Amygdala (tissue), 56 donors: ENCODE results near the gene CHST14.

Experiments used
- DNase-seq, 56 donors: peaks; one replicate each; lab custom pipeline; 2025; lab: John Stamatoyannopoulos, UW

Gene CHST14

DNA sequence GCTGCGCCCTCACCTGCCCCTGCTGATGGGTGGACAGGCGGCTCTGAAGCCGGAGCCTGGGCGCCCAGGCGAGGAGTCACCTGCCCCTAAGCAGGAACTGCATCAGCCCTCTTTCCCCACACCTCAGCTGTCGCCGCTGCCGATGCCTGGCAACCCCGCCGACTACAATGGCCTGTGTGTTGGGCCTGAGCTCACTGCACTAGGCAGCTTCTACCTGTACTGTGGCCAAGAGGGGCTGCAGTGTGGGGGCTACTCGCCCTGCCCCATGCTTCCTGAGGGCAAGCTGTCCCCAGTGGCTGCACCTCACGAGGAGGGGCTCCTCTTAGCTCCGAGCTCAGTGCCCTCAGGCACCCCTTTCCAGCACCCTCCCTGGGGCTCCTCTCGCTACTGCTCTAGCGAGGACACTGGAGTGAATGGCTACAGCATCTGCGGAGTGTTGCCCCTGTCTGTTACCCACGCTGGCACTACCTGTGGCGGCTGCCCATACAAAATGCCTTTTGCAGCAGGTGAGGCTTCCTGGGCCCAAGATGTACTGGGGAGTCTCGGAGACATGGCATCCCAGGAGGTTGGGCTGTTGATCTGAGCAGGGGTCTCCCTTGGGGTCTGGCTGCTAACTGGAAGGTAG, 11.3 kb upstream of the CHST14 start:
- DNase-seq = no peak

DNA sequence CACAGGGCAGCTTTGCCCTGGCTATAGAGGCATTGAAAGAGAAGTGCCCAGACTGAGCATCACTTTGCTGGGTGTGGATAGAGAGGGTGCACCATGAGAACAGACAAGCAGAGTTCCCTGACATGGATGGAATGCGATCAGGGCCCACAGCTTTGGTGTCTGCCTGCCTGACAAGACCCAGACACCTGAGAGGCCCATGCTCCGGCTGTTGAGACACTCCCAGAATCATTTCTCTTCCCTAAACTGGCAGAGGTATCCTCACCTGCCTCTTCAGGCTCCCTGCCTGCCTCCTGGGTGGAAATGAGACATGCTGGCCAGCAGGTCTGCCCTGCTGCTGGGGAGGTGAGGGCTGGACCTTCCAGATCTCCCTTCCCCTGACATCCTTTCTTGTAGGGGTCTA, 10.4 kb upstream of the CHST14 start:
- no peak for DNase-seq

DNA sequence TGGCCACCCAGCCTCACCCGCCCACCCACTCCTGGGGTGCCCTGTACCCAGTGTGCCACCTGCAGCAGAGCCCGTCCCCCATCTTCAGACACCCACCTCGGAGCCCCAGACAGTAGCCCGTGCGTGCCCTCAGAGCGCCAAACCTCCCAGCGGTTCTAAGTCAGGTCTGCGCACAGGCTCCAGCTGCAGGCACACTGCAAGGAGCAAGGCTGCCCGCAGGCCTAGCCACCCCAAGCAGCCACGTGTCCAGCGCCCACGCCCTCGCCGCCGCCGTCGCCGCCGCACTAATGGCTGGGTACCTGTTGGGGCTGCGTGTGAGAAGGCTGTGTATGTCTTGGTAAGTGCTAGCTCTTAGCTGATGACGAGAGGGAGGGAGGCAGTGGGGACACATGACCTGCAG, 8.8 kb upstream of the CHST14 start:
- no peak for DNase-seq

DNA sequence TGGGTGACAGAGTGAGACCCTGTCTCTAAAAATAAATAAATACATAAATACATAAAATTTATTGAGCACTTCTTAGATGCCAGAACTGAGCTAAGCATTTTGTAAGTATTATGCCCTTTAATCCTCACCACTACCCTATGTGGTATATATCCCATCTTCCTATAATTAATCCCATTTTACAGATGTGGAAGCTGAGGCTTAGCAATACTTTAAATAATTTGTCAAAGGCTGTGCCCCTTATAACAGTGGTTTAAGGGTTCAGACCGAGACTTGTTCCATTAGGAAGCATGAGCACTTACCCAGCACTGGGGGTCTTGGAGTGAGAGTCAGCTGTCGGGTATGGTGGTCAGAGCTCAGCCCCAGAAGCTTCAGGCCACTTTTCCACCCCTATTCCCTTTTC, 7.5 kb upstream of the CHST14 start:
- no peak for DNase-seq

DNA sequence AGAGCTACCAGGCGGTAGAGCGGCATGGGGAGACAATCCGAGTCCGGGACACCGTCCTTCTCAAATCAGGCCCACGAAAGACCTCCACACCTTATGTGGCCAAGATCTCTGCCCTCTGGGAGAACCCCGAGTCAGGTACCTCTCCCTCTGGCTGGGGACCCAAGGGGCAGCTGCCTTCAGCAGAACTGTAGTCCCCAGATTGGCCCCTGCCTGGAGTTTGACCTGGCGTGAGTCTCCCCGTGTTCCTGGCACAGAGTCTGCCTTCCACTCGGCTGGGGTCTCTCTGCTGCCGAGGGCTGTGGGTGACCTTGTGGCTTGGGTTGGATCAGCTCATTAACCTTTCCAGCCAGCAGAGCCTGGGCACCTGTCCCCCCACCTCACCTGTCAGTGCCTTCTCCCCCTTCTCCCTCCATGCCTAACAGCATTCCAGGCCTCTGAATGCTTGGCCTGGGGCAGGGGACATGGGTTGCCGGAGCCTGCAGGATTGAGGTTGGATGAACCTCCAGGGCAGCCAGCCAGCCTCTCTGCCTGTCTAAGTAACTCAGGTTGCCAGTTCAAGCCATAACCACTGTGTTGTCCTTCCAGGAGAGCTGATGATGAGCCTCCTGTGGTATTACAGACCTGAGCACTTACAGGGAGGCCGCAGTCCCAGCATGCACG, 6.8 kb upstream of the CHST14 start:
- DNase-seq = no peak

DNA sequence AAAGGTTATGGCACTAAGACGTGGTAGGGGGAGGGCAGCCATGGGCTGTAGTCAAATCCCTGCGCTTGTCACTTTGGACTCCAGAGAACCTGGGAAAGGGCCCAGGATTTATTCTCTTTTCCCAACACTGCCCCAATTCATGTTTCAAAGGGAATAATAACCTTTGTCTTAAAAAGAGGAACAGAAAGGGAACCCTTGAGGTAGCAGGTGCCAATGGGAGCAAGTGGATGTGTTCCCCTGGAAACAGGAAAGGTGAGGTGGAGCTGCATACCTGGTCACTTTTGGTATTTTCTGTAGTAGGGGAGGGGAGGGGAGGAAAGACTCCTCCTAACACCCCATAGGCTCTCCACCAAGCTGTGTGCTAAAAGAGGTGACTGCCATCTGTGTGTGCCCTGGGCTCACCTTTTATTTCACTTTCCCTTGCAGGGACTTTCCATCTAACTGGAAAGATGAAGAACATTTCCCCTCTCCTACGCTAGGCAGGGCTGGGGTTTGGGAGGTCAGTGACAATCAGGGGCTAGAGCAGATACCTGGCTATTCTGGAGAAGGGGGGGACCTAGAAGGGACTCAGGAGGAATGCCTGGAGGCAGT, 6.1 kb upstream of the CHST14 start:
- DNase-seq = no peak

DNA sequence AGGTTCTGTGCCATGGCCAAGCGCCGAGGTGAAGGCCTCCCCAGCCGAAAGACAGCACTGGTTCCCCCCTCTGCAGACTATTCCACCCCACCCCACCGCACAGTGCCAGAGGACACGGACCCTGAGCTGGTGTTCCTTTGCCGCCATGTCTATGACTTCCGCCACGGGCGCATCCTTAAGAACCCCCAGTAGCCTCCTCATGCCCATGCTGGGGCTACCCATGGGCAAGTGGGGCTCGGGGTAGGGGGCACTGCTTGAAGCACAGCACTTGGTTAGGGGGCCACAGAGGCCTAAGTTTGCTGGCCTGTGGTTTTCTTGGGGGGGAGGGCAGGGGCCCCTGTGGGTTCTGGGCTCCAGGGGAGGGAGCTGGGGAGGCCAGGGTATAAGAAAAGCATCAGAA, 4.8 kb upstream of the CHST14 start:
- no peak for DNase-seq

DNA sequence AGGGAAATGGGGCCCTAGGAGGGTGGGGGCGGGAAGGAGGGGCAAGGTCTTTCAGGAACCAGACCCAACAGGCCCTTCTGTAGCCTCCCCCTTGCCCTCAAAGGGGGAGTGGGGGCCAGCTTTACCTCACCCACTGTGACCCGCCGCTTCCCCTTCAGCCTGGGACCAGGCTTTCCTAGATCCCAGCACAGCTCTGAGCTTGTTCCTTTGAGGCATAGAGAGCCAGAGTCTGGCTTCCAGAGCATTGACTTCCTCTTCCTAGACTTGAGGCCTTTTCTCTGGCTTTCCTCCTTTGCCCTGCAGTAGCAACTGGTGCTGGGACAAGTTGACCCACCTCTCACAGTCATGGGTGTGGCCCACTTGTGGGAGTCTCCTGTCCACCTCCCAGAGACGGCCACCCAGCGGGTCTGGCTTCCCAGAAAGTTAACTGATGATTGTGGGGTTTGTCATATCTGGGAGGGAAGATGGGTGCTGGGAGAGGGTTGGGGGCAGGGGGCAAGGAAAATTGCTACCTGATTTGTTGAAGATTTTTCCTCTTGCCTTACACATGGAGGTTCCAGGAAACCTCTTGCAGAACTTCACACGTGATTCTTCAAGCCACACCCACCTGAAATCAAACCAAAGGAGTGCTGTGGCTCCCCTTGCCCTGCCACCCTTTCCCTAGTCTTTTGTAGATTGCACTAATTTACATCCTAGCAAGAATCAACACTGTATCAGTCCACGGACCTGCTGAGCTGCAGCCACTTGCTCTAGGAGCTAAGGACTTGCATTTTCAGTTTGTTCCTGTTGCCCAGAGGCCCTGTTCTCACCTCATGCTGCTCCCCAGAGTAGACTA, 4.1 kb upstream of the CHST14 start:
- no peak for DNase-seq

DNA sequence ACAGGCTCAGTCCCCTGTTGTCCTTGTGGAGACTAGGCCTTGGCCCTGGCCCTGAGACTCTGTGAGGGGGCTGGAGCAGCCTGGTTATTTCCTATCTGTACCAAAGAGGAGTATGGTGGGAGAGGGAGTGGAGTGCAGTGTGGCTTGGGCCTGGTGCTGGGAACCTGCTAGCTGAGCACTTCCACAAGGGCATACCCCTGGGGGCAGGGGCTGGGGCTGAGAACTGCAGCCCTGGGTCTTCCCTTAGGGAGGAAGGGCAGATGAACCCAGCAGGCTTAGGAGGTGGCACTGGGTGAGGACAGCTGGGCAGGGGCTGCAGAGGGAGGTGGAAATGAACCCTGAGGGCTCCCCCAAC, 3.5 kb upstream of the CHST14 start:
- DNase-seq = no peak

DNA sequence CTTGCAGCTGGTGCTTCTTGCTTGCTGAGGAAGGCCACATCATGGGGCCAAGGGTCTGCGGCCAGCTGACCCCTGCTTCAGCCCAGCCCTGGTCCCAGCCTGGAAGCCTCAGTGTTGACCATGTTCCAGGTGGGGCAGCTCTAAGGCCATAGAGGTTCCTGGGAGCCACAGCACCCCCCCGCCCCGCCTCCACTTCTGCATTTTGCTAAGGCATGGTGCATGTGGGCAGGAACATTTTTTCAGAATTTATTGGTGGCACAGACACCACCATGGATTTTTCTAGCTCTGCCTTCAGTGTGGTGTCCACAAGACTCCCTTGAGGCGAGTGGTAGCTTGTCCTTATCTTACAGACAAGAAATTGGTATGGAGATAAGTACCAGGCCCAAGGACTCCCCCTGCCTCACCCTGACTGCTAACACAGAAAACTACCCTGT, 1.9 kb upstream of the CHST14 start:
- no peak for DNase-seq

DNA sequence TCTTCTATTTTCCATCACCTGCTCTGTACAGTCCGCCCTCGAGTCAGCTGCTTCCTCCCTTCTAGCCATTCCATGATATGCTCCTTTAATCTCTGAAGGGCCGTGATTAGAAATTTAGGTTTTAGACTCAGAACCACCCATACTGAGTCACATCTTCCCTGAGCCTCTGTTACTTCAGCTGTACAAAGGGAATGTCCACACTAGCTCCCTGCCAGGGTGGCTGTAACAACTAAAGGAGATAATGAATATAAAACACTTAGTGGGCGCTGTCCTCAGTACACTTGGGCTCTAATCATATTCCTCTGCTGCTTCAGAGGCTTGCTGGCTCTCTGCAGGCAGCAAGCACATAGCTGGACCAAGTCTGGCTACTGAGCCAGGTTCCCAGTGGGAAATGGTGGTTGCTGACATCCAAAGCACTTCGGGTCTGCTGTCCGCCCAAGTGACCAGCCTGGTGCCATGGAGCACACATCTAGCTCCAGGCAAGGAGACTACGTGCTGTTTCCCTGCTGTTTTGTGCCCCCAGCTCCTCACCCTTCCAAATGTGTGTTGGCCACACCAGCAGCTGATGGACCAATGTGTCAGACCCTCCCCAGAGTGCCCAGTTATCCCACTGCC, 901 bp upstream of the CHST14 start:
- no peak for DNase-seq

DNA sequence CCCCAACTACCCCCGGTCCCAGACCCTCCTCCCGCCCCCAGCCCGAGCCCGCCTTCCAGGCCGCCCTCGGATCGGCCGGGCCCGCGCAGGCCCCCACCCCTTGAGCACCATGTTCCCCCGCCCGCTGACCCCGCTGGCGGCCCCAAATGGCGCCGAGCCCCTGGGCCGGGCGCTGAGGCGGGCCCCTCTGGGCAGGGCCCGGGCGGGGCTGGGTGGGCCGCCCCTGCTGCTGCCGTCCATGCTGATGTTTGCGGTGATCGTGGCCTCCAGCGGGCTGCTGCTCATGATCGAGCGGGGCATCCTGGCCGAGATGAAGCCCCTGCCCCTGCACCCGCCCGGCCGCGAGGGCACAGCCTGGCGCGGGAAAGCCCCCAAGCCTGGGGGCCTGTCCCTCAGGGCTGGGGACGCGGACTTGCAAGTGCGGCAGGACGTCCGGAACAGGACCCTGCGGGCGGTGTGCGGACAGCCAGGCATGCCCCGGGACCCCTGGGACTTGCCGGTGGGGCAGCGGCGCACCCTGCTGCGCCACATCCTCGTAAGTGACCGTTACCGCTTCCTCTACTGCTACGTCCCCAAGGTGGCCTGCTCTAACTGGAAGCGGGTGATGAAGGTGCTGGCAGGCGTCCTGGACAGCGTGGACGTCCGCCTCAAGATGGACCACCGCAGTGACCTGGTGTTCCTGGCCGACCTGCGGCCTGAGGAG, 472 bp downstream of the CHST14 start:
- DNase-seq = peak in 10 of 56 donors; percentile 17 to 61 (median 51)

DNA sequence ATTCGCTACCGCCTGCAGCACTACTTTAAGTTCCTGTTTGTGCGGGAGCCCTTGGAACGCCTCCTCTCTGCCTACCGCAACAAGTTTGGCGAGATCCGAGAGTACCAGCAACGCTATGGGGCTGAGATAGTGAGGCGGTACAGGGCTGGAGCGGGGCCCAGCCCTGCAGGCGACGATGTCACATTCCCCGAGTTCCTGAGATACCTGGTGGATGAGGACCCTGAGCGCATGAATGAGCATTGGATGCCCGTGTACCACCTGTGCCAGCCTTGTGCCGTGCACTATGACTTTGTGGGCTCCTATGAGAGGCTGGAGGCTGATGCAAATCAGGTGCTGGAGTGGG, 995 bp downstream of the CHST14 start:
- no peak for DNase-seq

DNA sequence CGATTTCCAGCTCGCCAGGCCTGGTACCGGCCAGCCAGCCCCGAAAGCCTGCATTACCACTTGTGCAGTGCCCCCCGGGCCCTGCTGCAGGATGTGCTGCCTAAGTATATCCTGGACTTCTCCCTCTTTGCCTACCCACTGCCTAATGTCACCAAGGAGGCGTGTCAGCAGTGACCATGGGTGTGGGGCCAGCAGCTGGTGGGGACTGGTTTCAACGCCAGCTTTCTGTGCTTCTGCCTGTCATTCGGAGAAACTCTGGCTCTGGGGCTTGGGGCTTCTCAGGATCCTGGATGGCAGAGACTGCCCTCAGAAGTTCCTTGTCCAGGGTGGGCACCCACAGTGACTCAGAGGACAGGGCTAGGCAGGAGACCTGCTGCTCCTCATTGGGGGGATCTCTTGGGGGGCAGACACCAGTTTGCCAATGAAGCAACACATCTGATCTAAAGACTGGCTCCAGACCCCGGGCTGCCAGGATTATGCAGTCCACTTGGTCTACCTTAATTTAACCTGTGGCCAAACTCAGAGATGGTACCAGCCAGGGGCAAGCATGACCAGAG, 1.5 kb downstream of the CHST14 start:
- DNase-seq = no peak

DNA sequence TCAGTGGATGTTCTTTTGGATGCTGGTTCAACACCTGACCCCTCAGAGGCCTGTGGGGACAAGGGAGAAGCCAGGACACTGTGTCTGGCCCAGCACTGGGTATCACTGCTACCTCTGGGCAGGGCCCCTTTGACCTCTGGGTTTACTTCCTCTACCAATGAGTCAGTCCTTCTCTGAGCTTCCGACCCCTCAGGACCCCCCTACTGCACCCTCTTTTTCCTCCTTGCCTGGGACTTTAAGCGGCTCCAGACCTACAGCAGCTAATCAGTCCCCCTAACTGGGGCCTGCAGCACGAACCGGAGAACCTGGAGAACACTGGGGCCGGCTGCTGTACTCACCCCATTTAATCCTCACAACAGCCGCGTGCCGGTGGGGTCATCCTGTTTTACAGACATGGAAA, 3.8 kb downstream of the CHST14 start:
- DNase-seq = no peak

DNA sequence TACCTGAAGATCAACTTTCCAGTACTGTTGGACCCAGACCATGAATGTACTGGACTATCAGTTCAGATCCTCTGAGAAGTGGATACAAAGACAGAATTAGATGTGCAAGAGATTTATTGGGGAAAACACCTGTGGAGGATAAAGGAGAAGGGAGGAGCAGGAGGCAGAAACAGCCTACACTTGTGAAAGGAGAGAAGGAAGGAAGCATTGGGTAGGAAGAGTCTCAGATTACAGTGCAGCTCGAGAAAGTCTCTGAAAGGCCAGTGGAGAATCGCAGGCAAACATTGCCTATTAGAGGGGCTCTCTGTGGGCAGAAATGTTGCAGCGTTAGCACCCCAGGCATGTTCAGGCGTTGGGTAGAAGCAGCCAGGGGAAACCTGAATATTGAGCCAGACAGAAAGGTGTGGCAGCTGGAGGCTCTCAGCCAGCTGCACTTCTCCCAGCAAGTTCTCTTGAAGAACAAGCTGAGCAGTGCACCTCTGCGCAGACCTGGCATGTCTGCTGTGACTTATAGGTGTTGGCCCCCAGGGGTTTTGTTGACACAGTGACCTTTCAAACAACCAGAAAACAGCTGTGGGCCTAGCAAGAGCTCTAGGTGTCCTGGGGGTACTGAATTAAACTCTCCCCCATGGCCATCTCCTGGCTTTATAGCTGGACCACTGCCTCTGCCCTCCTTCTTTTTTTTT, 7.0 kb downstream of the CHST14 start:
- DNase-seq = no peak

DNA sequence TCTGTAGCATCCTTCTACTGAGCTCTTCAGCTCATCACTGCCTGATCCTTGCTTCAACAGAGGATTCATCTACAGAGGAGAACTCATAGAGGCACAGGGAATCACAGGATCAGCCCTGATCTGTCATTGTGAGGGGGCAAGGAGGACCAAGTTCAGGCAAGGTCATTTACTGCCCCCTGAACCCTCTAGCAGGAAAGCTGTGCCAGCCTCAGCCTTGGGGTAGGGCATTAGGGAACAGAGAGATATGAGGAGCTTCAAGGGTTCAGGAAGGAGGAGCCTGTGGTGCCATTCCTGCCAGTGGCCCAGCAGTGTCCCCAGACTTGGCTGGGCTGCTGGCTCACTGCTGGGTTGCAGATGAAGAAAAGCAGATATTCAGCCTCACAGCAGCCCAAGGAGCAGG, 8.2 kb downstream of the CHST14 start:
- DNase-seq = no peak

DNA sequence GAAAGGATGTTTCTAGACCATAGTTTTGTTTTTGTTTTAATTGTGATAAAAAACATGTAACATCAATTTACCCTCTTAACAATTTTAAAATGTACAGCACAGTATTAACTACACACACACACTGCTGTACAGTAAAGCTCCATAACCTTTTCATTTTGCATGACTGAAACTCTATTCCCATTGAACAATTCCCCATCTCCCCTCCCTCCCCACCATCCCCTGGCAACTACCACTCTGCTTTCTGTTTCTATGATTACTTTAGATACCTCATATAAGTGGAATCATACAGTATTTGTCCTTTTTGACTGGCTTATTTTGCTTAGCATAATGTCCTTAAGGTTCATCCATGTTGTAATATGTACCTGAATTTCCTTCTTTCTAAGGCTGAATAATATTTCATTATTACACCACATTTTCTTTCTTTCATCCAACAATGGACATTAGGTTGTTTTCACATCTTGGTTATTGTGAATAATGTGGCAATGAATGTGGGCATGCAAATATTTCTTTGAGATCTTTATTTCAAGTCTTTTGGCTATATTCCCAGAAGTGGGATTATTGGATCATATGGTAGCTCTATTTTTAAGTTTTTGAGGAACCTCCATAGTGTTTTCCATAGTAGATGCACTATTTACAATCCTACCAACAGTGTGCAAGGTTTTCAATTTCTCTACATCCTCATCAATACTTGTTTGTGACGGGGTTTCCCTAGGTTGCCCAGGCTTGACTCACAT, 10.7 kb downstream of the CHST14 start:
- no peak for DNase-seq

DNA sequence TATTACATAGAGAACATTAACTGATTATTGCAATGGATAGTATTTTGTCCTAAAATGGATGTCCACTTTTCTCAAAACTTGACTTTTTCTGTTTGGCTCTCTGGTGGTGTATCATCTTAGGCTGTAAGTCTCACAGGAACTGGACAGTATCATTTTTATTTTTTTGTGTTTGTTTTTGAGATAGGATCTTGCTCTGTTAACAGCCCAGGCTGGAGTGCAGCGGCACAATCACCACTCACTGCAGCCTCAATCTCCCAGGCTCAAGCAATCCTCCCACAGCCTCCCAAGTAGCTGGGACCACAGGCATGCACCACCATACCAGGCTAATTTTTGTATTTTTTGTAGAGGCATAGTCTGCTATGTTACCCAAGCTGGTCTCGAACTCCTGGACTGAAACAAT, 13.1 kb downstream of the CHST14 start:
- no peak for DNase-seq
